Left kidney (tissue), 2 donors: ENCODE results near the gene EPHA4. TPM values are rescaled to one million over a fixed set of nuclear protein-coding genes. Genes with fewer than 3 reads are reported as not detected.

Experiments
- DNase-seq: peaks from one replicate; pipeline ENCODE4 v3.0.0-alpha.2; 2013
- polyA plus RNA-seq: library from polyadenylated mRNA; unstranded; fragments of 120-200 nt; gene quantifications from one replicate; pipeline ENCODE4 v1.2.1, GENCODE V29; 2013; ENCODE audit not compliant: insufficient read length

The EPHA4 gene
- polyA plus RNA-seq, 1 donor, result 65.1 TPM

DNA sequence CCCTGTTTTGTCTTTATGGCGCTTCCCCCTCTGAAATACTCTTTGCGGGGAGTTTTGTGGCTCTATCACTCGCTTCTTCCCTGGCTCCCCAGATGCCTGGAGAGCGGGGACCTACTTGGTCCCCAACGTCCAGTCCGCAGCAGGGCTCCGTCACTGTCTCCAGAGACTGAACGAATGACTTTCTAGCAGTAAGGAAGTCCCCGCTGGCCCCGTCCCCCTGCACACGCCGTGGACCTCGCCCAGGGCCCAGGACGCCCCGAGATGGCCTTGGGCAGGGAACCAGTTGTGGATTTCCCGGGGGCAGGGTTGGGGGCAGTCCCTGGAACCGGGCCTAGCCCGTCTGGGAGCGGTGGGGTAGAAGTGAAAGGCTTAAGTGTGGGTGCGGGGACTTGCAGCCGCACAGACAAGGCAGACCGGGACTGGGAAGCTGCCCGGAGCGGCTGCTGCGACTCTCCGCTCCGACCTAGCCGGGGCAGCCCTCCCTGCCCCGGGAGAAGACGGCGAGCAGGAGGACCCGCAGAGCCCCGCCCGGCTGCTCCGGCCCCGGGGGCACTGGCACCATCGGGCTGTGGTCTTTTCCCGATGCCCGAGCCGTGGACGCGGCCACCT, 821 bp upstream of the EPHA4 start:
- peak; percentile 50 for DNase-seq

DNA sequence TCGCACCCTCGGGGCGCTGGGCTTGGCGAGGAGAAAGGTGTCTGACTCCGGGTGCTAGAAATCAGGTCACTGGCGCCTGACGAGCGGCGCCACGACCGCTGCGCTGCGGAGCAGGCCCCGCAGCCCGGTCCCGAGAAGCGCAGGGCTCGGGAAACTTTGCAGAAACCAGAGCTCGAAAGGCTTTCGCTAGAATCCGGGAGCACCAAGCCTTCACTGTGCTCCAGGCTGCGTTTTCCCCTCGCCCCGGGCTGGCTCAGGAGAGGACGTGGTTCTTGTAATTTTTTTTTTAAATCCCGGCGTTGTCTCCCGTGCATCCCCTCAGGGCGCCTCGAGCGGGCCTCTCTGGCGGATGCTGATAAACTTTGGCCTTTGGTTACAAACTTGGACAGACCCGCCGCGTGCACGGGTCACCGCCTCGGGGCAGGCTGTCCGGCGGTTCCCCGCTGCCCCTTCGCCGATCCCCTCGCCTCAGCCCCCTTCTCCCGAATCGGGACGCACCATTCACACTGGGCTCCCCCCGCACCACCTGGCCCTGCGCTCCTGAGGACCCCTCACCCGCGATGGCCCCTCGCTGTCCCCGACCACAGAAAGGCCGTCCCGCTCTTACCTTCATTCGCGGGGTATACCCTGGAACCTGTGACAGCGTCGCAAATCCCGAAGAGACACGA, 419 bp downstream of the EPHA4 start:
- peak; percentile 46 for DNase-seq

DNA sequence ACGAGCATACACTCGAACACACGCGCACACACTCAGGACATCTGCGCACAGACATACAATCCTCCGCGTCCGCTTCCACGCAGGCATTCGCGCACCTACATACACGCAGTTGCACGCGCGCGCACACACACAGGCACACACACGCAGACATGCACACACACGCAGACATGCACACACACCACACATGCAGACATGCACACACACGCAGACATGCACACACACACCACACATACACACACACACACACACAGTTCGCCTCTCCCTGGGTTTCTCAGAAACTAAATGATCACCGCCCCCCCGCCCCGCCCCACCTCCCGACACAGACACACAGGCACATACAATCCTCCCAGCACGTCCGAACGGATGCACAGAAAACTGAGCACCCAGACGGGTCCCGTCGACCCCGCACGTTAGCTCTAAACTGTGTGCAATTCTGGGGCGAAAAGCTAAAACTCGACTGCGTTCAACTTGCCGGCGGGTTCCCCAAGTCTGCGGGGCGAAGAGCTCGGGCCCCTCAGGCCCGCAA, 1.0 kb downstream of the EPHA4 start:
- no peak for DNase-seq

DNA sequence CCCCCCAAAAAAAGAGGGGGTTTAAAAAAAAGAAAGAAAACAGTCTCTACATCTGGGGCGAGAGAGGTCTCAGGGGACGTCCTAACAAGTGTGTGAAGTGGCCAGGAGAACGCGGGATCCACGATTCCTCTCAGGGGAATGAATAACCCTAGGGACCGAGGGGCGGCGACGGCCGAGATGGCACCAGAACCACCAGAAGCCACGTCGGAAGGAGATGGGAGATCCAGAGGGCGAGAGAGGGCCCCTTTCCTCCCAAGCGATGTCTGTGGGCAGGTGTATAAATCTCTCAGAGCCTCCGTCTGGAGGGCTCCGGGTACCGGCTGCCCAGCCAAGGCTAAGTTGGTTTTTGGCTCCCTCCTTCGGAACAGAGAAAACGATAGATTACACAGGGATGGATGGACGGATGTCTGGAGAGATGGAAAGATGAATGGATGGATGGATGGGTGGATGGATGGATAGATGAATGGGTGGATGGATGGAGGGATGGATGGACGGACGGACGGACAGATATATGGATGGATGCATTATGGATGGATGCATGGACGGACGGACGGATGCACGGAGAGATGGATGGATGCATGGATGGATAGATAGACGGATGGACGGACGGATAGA, 1.7 kb downstream of the EPHA4 start:
- peak; percentile 51 for DNase-seq

DNA sequence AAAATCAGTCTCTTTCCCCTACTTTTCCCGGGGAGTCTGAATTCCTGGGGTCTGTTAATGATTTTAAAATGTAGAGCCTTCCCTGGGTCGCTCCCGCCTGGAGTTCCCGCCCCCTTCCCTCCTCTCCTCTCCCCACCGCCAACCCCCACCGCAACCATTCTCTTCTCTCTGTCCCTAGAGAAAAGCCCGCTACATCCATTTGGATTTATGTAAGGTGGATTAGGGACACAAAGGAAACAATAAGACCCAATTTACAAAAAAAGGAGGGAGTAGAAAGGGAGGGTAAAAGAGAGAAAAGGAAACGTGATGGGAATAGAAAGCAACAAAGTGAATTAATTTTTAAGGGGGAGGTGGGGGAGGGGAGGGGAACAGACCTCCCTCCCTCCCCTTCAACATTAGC, 2.2 kb downstream of the EPHA4 start:
- DNase-seq, result no peak

DNA sequence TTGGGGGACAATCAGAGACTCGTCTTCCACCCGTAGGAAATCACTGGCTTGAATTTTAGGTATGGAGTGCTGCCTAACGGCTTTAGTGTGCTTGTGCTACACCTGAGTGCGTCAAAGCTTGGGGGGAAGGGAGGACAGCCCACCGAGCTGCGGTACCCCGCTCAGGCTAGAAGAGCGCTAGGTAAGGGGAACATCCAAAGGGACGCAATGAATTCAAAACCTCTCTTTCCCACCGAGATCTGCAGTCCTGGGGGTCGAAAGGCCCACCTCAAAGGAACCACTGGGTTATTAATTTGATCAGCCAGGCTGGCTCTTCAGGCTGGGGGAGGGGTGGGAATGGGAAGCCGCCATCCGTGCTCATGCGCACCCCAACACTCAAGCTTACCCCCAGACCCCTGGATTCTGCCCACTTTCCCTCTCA, 2.7 kb downstream of the EPHA4 start:
- no peak for DNase-seq

DNA sequence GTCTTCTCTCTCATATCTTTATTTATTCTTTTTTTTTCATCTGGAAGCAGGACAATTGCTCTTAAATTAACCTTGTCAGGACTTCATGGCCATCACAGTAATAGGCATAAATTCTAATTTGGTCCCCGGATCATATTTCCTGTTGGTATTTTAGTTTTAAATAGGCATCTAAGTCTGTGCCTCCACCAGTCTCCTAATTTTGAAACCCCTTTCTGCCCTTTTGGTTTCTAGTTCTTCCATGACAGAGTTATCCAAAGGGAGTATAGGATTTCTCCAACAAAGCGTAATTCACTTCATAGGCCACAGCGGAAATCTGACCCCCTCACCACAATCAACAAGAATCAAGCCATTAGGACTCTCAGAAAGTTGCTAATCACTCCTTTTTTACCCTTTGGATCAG, 3.8 kb downstream of the EPHA4 start:
- no peak for DNase-seq

DNA sequence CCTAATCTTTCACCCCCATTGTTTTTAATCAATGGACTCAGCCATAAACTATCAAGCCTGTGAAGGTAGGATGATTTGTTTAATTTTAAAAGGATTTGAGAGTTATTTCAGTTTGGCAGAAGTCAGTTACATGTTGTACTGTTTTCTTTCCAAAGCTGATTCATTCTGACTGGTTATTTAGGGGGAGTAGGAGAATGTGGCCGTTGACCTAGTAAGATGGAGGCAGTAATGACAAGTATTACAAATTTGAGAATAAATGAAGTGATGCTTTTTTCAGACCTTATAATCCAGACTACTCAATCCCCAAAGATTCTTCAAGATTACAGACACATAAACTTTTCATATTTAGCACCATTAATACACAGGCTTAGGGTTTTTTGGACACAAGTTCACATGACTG, 4.3 kb downstream of the EPHA4 start:
- no peak for DNase-seq

DNA sequence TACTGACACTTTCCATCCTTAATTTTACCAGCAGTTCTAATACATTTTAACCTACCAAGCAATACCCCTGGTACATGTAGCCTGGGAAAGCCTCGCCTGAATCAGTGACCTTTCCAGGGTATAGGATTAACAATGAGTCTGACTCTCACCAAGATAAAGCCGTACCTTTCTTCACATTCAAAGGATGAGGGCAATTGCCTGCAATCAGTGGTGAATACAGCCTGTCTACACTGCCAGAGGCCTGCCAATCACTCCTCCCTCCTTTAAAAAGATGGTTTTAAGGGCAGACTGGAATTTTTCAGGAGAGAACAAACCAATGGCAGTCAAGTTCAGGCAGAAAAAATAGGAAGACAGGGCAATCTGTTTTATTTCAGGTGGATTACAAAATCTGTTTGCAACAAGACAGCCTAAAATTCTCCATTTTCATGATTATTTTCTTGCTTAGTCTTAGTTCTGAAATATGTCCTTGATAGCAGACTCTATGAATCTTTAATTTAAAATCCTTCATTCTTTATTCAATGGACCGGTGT, 4.8 kb downstream of the EPHA4 start:
- no peak for DNase-seq

DNA sequence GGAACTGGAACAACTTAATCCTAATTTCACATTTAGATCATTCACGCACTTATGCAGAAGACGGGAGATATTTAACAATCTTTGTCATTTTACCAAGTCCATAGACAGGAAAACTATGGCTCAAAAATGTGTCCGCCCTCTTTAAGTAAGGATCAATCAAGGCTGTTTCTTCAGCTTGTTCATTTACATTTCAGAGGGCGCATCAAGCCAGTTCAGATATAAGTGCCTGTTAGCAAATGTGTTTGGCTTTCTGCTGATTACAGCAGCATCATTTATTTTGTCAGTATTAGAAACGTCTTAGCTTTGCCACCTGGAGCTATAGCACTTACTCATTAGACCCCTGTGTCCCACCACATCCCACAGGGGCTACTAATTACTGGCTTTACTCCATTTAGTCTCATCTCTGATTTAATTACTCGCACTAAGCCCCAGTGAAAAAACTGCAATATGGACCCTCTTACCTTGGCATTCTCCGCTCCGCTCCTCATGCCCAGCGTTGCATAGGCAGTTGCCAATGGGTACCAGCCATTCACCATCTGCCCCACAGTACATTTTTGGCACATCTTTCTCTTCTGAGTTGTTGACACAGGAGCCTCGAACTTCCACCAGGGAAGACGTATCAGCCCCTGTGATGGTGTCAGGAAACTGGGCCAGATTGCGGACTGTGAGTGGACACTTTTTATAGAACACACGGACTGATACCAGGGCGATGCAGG, 8.7 kb downstream of the EPHA4 start:
- no peak for DNase-seq

DNA sequence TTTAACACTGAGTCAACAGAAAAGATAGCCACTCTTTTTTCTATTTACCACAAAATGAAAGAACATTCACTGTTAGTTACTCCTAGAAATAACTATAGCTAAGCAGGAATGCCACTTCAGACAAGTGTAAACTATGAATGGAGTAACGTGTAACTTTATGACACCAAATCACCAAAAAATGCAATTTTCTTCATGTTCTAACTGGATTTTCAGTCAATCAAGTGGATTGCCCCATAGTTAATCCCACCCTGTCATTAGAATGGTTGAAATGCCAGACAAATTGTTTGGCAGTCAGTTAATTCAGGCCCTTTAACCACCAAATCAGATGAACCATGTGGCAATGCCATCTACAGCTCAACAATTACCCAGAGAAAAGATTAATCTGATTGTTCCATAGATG, 9.9 kb downstream of the EPHA4 start:
- DNase-seq, result no peak

DNA sequence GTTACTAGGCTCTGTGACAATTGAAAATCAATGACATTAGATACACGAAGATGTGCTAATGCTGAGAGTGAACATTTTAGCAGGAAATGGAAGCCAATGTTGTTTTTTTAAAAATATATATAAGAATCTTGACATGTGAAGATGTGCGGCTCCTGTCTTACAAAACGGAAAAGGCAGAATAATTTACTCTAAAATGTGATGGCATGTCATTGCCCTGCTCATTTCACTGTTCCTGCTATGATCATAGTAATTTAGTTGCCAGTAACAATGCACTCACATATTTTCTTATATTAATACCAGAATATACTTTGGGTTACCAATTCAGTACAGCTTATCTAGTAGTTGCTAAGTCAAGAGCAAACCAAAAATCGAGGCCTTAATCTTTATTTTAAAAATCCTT, 10.3 kb downstream of the EPHA4 start:
- DNase-seq, result no peak

DNA sequence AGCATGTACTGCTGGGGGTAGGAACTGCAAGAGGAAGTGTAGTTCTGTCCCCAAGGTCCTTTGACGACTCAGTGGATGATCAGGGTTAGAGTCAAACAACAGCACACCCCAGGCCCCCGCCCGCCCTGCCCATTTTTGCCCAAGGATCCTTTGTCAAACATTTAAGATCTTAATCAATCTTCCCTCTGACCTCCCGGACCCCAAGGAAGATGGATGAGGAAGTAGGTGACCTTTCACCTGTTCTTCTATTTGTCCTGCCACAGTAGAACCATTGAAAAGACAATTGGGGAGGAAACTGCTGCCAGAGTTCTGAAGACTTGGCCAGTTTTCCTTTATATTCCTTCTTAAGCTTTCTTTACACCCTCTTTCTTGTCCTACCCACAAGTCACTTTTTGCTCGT, 12.1 kb downstream of the EPHA4 start:
- no peak for DNase-seq

DNA sequence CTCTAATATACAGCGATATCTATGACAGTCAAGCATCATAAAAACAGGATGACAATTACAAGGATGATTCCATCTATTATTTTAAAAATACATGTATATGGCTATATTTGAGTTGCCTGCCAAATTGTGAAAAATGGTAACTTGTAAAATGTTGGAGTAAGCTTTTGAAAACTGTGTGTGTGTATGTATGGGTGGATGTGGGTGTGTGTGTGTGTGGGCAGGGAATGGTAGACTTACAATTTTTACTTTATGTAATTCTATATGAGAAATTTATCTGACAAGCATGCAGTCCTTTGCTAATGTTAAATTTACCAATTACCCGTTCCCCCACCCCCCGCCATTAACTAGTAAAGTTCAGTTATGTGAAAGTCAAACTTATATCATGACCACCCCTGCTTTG, 14.0 kb downstream of the EPHA4 start:
- DNase-seq, result no peak

DNA sequence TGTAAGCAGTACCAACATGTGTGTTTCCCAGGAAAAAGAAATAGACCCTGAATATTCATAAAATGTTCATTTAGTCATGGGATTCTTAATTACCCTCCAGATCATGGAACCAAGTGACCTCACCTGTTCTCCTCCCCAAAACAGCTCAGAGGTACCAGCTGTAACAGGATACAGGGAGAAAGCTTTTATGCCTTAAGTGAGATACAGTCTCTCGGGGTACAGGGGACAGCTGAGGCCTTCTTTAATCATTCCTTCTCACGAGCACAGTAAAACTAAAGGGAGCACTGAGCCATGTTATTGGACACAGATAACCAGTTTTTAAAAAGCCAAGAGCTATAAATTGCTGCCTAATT, 16.6 kb downstream of the EPHA4 start:
- no peak for DNase-seq

DNA sequence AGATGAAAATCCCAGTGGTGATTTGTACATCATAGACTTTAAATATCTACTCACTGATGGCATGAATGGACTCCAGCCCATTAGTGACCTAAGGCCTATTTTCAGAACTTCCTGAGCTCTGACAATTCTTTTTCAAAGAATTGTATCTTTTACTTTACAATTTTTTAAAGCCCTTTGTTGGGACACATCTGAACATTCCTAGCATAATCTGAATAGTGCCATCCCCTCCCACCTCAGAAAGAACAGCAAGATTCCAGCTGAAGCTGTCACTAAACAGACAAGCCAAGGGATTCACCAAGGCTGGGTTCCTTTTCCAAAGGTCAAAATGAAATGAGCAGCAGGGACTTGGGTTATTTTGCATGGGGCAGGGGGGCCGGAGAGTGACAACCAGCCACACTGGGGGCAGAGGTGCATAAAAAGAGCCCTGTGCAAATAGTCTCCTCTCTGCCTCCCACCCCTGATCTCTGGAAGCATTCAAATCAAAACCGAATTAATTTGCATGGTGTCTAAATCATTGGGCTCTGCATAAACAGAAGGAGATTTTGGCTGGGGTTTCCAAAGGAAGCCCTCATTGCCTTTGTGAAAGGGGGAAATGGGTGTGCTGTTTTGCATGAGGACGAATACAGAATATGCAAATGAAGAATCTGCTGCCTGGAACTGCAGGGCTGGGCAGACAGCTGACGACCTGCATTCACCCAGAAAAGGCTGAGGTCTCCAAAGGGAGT, 17.2 kb downstream of the EPHA4 start:
- DNase-seq, result no peak

DNA sequence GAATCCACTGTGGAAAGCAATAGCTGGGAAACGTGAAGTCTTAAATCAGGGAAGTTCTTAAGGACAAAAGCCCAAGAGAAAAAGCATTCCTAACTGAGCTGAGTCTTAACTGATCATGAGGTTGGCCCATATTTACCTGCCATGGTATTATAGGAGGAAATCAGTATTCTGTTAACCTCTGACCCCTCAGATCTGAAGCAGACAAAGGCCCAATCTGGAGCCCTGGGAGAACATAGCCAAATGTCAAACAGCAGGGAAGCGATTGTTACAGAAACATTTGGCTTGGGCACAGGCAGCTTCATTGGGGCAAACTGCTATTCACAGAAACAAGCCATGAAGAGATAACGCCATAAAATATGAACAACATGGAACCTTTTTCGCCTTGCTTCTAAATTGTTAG, 18.8 kb downstream of the EPHA4 start:
- DNase-seq, result no peak

DNA sequence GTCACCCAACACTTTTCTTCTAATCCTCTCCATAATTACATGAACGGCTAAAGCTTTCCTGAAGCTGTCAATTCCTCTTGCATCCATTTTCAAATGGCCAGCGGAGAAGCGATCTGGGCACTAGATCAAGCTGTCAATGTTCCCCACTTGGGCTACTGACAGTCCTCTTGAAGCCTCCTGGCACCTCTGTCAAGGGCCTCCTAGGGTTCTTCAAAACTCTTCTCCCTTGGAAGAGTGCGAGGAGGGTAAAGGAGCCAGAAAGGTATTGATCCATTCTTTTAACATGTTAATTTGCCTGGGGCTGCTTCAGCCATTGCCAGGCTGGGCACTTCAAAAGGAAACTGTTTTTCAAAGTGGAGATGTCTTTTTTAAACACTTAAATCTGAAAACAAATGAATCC, 19.8 kb downstream of the EPHA4 start:
- DNase-seq, result no peak

DNA sequence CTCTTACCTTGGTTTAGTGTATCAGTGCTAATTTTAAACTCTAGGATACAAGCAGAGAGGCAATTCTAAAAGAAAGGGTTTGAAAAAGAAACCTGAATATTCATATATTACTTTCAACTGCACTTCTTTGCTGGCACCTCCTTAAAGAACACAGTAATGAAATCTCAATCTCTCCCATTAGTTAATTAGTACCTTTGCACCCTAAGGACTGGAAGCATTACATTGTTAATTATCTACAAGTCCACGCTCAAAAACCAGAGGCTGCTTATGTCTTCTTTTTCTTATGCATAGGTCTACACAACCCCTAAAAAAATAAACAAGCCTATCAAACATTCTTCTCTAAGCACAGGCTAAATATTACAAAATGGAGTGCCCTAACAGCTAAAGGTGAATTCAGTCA, 20.2 kb downstream of the EPHA4 start:
- DNase-seq, result no peak

DNA sequence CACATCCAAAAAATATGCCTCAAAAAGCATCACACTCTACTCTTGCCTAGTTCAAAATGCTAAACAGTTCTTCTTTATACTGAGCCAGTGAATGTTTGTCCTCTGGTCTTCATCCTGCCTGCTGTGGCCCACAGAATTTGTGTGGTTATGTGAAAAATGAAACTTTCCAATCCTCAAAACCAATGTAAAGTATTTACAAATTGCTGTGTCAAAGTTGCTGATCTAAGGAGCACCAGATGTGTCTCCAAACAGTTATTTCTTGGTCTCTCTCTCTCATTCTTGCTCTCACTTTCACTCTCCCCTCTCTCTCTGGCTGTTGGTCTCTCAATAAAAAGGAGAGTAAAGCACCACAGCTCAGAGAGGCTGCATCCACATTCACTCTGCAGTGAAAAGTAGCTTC, 23.0 kb downstream of the EPHA4 start:
- no peak for DNase-seq

DNA sequence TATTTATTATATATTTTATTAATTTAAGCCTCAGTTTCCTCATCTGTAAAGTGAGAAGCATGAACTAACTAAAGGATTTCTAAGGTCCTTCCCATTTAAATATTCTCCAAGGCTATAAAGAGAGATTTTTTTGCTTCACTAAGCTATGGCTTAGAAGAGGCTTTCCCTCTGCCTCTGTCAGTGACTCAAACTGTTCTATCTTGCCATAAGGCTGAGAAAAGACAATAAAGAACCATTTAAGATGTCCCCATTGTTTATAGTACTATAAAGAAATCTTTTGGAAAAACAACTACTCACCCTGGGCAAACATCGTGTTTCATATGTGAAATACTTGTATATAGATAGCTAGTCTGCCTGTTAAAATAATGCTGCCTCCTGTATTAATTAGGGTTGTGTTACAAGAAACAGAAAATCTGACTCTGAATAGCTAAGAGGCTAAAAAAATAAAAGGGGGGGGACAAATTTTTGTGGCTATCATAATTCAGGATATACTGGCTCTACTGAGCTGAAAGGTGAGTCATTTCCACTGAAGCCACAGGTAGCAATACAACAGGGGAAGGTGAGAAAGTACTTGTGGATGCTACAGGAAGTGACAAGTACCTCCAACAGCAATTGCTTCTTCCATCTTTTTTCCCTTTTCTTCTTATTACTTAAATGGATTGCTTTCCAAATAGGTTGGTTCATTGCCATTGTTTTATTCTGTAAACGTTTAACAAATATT, 25.4 kb downstream of the EPHA4 start:
- no peak for DNase-seq
